ENCODE measurements around the gene PFDN4.

PFDN4 gene

GRCh38 chr20:54165803-54166202 lies 42.1 kb upstream of the PFDN4 start:
- H3K27ac ChIP-seq (ENCODE audit: insufficient read depth, low read length, poor library complexity, severe bottlenecking) = no peak overlapping the region

DNA sequence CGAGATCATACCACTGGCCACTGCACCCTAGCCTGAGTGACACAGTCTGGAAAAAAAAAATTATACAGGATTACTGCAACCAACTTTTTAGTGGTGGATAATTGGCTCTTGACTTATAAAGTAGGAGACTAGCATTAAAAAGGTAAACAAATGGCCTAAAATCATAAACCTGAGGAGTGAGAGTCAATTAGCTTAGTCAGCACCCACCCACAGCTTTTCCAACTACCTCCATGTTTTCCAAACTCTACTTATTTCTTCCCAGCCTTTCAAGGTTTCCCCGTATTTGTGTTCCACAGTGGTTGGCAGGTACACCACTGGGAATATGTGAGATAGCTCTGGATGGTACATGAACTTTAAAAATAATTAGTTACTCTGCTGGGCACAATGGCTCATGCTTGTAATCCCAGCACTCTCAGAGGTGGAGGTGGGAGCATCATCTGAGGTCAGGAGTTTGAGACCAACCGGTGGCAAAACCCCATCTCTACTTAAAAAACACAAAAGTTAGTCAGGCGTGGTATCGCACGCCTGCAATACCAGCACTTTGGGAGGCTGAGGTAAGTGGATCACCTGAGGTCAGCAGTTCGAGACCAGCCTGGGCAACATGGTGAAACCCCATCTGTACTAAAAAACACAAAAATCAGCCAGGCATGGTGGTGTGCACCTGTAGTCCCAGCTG lies 40.8 kb upstream of the PFDN4 start:
- no peak for DNase-seq
- Histone ChIP-seq H3K27me3 (replicated peaks; ENCODE audit: control insufficient read depth, insufficient read depth, low read length, poor library complexity, severe bottlenecking) (peaks cover 15% of the 10 kb centered on the region), H3K27ac (ENCODE audit: insufficient read depth, low read length, poor library complexity, severe bottlenecking) (no peak overlapping the region), H3K9me3 (ENCODE audit: control insufficient read depth, low read length) (no peaks in the 10 kb centered on the region), H3K4me1 (ENCODE audit: control insufficient read depth, insufficient read depth, low read length, poor library complexity, severe bottlenecking) (no peaks in the 10 kb centered on the region), H3K36me3 (ENCODE audit: control insufficient read depth, insufficient read depth, low read length) (no peaks in the 10 kb centered on the region), H3K4me3 (ENCODE audit: insufficient read depth, low read depth, low read length, poor library complexity, severe bottlenecking) (no peak overlapping the region)

More at GRCh38 chr20:54165803-54166202, 42.1 kb upstream of the PFDN4 start:
- no peak for DNase-seq
- H3K9me3 ChIP-seq (ENCODE audit: control insufficient read depth, low read length) = no peaks in the 10 kb centered on the region
- H3K36me3 ChIP-seq (ENCODE audit: control insufficient read depth, insufficient read depth, low read length) = no peaks in the 10 kb centered on the region
- H3K4me3 ChIP-seq (ENCODE audit: insufficient read depth, low read depth, low read length, poor library complexity, severe bottlenecking) = no peak overlapping the region
- no peaks in the 10 kb centered on the region for H3K4me1 ChIP-seq (ENCODE audit: control insufficient read depth, insufficient read depth, low read length, poor library complexity, severe bottlenecking)
- H3K27me3 ChIP-seq (replicated peaks; ENCODE audit: control insufficient read depth, insufficient read depth, low read length, poor library complexity, severe bottlenecking) = peaks cover 3% of the 10 kb centered on the region

DNA sequence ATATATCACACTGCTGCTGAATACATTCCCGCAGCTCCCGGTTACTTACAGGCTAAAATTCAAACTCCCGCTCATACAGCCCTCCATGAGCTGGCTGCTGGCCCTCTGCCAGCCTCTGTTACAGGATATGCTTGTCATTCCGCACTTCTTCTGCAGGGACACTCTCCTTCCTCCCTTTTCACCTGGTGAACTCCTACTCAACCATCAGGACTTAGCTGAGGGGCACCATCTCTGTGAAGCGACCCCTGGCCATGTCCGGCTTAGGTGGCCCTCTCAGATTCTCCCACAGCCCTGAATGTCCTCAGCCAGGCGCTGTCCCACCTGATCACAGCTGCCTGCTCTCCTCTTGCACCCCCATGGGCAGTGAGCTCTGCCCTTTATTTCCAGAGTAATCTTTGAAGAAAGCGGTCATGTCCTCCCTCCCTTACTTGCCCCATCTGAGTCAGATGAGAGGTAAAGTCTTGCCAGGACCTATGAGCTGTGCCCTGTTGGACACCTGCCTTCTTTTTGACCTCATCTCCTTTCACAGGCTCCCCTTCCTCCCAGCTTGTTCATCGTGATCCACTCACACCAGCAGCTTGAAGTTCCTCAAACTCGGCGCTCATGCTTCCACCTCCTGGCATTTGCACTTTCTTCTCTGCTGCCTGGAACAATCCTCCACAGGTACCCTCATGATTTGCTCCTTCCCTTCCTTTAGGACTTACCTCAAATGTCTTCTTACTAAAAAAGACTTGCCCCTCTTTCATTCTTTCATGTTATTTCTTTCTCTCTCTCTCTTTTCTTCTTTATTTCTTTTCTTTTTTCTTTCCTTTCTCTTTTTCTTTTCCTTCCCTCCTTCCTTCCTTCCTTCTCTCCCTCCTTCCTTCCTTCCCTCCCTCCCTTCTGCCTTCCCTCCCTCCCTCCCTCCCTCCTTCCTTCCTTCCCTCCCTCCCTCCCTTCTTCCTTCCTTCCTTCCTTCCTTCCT lies 39.7 kb upstream of the PFDN4 start:
- no peak overlapping the region for H3K4me3 ChIP-seq (ENCODE audit: insufficient read depth, low read depth, low read length, poor library complexity, severe bottlenecking)
- no peaks in the 10 kb centered on the region for H3K4me1 ChIP-seq (ENCODE audit: control insufficient read depth, insufficient read depth, low read length, poor library complexity, severe bottlenecking)
- DNase-seq = no peak
- peaks cover 23% of the 10 kb centered on the region for H3K27me3 ChIP-seq (replicated peaks; ENCODE audit: control insufficient read depth, insufficient read depth, low read length, poor library complexity, severe bottlenecking)
- no peak overlapping the region for H3K27ac ChIP-seq (ENCODE audit: insufficient read depth, low read length, poor library complexity, severe bottlenecking)
- no peaks in the 10 kb centered on the region for H3K36me3 ChIP-seq (ENCODE audit: control insufficient read depth, insufficient read depth, low read length)
- H3K9me3 ChIP-seq (ENCODE audit: control insufficient read depth, low read length) = no peaks in the 10 kb centered on the region

DNA sequence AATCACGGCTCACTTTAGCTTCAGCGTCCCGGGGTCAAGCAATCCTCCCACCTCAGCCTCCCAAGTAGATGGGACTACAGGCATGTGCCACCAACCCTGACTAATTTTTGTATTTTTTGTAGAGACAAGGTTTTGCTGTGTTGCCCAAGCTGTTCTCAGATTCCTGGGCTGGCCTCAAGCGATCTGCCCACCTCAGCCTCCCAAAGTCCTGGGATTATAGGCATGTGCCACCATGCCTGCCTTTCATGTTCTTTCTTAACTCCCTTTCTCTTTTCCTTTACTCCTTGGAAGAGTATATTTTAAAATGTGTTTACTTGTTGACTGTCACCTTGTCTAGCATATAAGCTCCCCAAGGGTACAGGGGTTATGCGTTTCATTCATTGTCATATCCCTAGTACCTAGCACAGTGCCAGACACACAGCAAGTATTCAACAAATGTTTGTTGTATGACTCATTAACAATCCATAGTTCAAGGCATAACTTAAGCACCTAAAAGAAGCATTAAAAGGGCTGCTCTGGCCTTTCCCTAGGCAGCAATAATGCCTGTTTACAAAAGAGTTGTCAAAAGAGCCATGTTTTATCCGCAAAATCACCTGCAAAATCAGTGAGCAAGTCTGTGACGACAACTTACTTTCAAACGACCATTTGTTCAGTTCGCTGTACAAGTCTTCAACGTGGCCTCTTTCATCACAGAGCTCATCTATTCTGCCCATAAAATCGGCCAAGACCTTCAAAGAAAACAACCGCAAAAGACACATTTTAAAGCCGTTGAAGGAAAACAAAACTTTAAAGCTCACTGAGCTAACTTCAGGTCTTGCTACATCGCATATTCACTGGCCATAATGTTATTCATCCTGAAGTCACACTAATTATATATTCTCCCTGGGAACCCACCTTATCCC lies 38.7 kb upstream of the PFDN4 start:
- Histone ChIP-seq H3K27ac (ENCODE audit: insufficient read depth, low read length, poor library complexity, severe bottlenecking) (no peak overlapping the region), H3K36me3 (ENCODE audit: control insufficient read depth, insufficient read depth, low read length) (no peaks in the 10 kb centered on the region), H3K4me1 (ENCODE audit: control insufficient read depth, insufficient read depth, low read length, poor library complexity, severe bottlenecking) (peaks cover 1% of the 10 kb centered on the region), H3K27me3 (replicated peaks; ENCODE audit: control insufficient read depth, insufficient read depth, low read length, poor library complexity, severe bottlenecking) (peaks cover 29% of the 10 kb centered on the region), H3K4me3 (ENCODE audit: insufficient read depth, low read depth, low read length, poor library complexity, severe bottlenecking) (no peak overlapping the region), H3K9me3 (ENCODE audit: control insufficient read depth, low read length) (no peaks in the 10 kb centered on the region)
- no peak for DNase-seq

GRCh38 chr20:54170026-54170471 lies 37.8 kb upstream of the PFDN4 start:
- no peak for DNase-seq
- Histone ChIP-seq H3K9me3 (ENCODE audit: control insufficient read depth, low read length) (no peaks in the 10 kb centered on the region), H3K4me1 (ENCODE audit: control insufficient read depth, insufficient read depth, low read length, poor library complexity, severe bottlenecking) (peaks cover 7% of the 10 kb centered on the region), H3K4me3 (ENCODE audit: insufficient read depth, low read depth, low read length, poor library complexity, severe bottlenecking) (no peak overlapping the region), H3K27me3 (replicated peaks; ENCODE audit: control insufficient read depth, insufficient read depth, low read length, poor library complexity, severe bottlenecking) (peaks cover 34% of the 10 kb centered on the region), H3K36me3 (ENCODE audit: control insufficient read depth, insufficient read depth, low read length) (no peaks in the 10 kb centered on the region), H3K27ac (ENCODE audit: insufficient read depth, low read length, poor library complexity, severe bottlenecking) (no peak overlapping the region)

DNA sequence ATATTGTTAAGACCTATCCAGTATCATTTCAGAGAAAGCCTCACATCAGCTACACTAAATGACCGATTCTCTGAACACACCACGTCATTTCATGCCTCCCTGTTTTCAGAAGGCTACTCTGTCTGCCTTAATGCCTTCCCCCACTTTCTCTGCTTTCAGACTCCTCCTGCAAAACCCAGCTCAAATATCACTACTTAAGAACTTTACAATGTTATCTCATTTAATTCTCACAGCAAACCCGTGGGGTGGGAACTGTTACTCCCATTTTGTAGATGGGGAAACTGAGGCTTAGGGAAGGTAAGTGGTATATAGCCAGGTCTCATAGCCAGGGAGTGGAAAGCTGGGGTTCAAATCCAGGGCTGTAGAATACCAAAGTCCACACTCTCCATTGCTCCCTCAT lies 36.9 kb upstream of the PFDN4 start:
- Histone ChIP-seq H3K4me3 (ENCODE audit: insufficient read depth, low read depth, low read length, poor library complexity, severe bottlenecking) (no peak overlapping the region), H3K9me3 (ENCODE audit: control insufficient read depth, low read length) (no peaks in the 10 kb centered on the region), H3K27ac (ENCODE audit: insufficient read depth, low read length, poor library complexity, severe bottlenecking) (no peak overlapping the region), H3K27me3 (replicated peaks; ENCODE audit: control insufficient read depth, insufficient read depth, low read length, poor library complexity, severe bottlenecking) (peaks cover 34% of the 10 kb centered on the region), H3K36me3 (ENCODE audit: control insufficient read depth, insufficient read depth, low read length) (no peaks in the 10 kb centered on the region), H3K4me1 (ENCODE audit: control insufficient read depth, insufficient read depth, low read length, poor library complexity, severe bottlenecking) (peaks cover 7% of the 10 kb centered on the region)
- DNase-seq = no peak

DNA sequence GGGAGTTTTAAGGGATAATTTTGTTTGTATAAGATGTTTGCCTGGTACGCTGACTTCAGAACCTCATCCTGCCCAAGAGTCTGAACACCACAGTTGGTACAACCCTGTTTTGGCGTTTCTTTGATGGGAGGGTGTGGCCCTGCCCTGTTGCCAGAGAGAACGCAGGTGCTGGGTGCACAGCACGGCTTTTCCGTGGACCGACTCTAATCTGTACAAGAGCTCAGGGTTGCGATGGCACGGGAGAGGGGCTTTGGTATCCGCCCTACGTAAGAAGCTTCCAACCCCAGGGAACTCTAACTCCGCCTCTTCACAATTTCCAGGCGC lies 35.4 kb upstream of the PFDN4 start:
- no peak for DNase-seq
- Histone ChIP-seq H3K27ac (ENCODE audit: insufficient read depth, low read length, poor library complexity, severe bottlenecking) (no peak overlapping the region), H3K36me3 (ENCODE audit: control insufficient read depth, insufficient read depth, low read length) (no peaks in the 10 kb centered on the region), H3K9me3 (ENCODE audit: control insufficient read depth, low read length) (no peaks in the 10 kb centered on the region), H3K4me1 (ENCODE audit: control insufficient read depth, insufficient read depth, low read length, poor library complexity, severe bottlenecking) (peaks cover 7% of the 10 kb centered on the region), H3K27me3 (replicated peaks; ENCODE audit: control insufficient read depth, insufficient read depth, low read length, poor library complexity, severe bottlenecking) (peaks cover 34% of the 10 kb centered on the region), H3K4me3 (ENCODE audit: insufficient read depth, low read depth, low read length, poor library complexity, severe bottlenecking) (no peak overlapping the region)

DNA sequence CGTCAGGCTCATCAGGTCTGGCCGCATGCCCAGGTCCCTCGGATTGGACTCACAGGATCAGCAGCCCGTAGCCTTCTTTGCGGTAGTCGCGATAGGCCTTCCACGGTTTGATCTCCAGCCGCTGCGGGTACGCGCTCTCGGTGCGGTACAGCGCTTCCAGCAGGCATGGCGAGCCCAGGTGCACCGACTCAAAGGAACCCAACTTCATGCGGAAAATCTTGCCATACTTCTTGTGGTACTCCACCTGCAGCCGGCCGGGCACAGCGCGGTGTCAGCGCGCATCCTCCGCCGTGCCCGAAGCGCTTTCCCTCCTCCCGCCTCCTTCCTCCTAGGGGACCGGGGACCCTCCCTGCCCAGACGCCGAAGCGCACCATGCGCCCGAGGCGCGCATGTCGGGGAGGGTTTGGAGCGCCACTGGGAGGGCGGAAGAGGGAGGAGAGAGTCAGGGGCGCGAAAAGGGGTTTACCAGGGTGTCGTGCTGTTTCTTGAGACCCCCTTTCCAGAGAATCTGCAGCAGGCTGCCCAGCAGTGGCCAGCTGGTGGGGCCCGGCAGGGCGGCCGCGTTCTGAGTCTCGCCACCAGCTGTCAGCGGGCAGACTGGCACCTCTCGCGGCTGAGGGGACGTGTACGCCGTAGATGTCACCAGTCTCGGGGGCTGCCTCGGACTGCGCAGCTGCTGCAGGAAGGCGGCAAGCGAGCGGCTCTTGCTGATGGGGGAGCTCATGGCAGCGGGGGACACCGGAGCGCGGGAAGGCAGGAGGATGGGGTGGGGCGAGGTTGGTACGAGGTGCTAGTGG lies 34.8 kb upstream of the PFDN4 start:
- H3K36me3 ChIP-seq (ENCODE audit: control insufficient read depth, insufficient read depth, low read length) = no peaks in the 10 kb centered on the region
- no peaks in the 10 kb centered on the region for H3K9me3 ChIP-seq (ENCODE audit: control insufficient read depth, low read length)
- H3K4me3 ChIP-seq (ENCODE audit: insufficient read depth, low read depth, low read length, poor library complexity, severe bottlenecking) = no peak overlapping the region
- DNase-seq = no peak
- H3K27me3 ChIP-seq (replicated peaks; ENCODE audit: control insufficient read depth, insufficient read depth, low read length, poor library complexity, severe bottlenecking) = peaks cover 34% of the 10 kb centered on the region
- H3K4me1 ChIP-seq (ENCODE audit: control insufficient read depth, insufficient read depth, low read length, poor library complexity, severe bottlenecking) = peaks cover 7% of the 10 kb centered on the region
- no peak overlapping the region for H3K27ac ChIP-seq (ENCODE audit: insufficient read depth, low read length, poor library complexity, severe bottlenecking)

Measured in effector memory CD4-positive, alpha-beta T cell (primary cell).